GM18858 (cell line): ENCODE data around the gene ENAH.
"Not testable (repeated sequence)": the region's sequence is repeated elsewhere in the genome, so short reads cannot be mapped to it uniquely, and the experiment has no call there.

Experiments used
- ATAC-seq: cut with Tn5 transposase; IDR thresholded peaks from one replicate; pipeline ENCODE4 v1.9.1; 2021; ENCODE audit not compliant: unreplicated experiment

ENAH gene

GRCh38 chr1:225677350-225678124, 24.6 kb upstream of the ENAH start:
- ATAC-seq = no peak

DNA sequence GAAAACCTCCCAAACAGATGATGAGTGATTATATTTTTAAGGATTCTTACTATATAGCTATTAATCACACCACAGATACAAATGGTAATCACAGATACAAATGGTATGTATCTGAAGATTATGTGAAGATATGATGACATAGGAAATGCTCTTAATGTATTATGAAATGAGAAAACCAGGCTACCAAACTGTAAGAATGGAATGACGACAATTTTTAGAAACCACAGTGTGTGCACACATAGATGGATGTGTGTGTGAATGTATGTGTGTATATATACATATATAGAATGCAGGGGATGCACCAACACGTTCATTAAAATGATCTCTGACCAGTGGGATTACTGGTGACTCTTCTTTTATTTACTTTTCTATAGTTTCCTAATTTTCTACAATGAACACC, 21.5 kb upstream of the ENAH start:
- ATAC-seq = no peak

- no peak for ATAC-seq
Observed at GRCh38 chr1:225670806-225671733, 18.1 kb upstream of the ENAH start.

DNA sequence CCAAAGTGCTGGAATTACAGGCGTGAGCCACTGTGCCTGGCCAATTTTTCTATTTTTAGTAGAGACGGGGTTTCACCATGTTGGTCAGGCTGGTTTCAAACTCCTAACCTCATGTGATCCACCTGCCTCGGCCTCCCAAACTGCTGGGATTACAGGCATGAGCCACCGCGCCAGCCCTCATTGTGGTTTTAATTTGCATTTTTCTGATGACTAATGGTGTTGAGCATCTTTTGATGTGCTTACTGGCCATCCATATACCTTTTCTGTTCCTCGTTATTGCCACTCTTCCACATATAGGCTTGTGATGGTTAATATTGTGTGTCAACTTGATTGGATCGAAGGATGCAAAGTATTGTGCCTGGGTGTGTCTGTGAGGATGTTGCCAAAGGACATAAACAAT, 17.4 kb upstream of the ENAH start:
- no peak for ATAC-seq

GRCh38 chr1:225668222-225668621, 15.3 kb upstream of the ENAH start:
- no peak for ATAC-seq

DNA sequence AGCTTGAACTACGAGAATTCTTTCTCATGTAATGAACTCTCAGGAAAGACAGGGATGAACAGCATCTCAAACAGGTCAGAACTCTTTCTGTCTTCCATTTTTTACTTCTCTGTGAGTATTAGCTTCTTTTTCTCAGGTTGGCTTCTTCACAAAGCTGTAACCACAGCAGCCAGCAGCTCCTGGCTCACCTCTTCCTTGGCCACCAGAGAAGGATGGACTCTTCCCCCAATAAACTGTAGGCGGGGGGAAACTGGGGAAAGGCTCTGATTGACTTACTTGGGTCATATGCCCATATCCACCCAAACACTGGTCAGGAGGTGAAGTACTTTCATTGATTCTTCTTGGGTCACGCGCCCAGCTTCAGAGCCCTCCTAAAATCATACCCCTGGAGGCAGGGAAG, 14.4 kb upstream of the ENAH start:
- ATAC-seq = no peak

- no peak for ATAC-seq
Observed at GRCh38 chr1:225666495-225666894, 13.6 kb upstream of the ENAH start.

DNA sequence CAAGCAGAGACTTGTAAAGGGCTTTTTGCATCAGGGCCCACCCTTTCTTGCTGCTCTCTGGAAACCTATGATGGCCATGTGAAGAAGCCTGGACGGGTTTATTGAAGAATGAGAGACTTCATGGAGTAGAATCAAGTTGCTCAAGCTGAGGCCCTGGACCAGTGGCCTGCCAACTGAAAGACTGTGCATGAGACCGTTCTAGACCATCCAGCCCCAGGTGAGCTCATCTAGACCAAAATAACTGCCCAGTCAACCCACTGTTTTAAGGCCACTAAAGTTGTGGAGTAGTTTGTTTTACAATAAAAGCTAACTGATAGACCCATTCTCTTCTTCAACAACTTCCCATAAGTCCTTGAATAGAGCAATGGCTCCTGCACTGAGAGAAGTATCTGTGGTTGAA, 11.8 kb upstream of the ENAH start:
- no peak for ATAC-seq

DNA sequence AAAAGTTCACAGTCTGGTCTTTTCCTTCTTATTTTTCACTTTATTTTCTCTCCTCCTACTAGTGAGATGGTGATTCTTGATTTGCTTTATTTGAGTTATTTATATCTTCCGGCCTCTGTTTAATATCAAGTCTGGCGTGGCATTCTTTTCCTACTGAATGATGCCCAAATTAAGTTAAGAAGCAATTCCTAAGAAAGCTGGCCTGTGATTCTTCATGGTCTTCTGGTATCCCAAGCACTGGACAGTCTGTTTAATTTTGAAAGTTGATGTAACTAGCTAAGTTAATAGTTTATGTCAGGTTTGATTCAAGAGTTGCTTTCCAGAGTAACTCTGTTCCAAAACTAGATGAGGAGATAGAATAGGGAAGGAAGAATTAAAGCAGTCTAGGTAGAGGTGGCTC, 9.2 kb upstream of the ENAH start:
- no peak for ATAC-seq

- no peak for ATAC-seq
Observed at GRCh38 chr1:225660544-225660946, 7.6 kb upstream of the ENAH start.

DNA sequence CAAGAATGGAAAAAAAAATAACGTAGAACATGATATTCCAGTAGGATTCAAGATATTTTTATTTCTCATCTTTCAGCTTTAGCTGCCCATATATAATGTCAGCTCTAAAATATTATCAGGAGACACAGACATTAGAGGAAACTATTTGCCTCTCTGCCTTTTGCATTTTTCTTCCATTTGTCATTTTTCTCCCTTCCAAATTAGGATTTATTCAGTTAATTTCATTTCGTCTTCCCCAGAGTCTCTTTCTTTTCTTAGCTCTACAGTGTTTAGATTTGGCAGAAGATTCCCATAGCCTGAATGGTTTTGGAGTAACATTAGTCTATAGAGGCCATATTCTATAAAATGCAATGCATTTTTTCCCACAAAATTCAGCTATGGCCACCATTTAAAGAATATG, 5.1 kb upstream of the ENAH start:
- ATAC-seq = no peak

- no peak for ATAC-seq
Observed at GRCh38 chr1:225657462-225657989, 4.6 kb upstream of the ENAH start.

DNA sequence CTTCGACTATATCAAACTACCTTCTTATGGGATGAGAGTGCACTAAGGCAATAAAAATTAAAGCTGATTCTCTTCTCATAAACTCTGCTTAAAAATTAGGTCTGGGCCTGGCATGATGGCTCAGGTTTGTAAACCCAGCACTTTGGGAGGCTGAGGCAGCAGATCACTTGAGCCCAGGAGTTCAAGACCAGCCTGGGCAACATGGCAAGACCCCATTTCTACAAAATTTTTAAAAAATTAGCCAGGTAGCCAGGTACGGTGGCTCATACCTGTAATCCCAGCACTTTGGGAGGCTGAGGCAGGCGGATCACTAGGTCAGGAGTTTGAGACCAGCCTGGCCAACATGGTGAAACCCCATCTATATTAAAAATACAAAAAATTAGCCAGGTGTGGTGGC, 3.3 kb upstream of the ENAH start:
- not testable (repeated sequence) for ATAC-seq

- ATAC-seq = no peak
Observed at GRCh38 chr1:225655509-225656258, 2.8 kb upstream of the ENAH start.

GRCh38 chr1:225654688-225655508, 2.0 kb upstream of the ENAH start:
- ATAC-seq = no peak

- ATAC-seq = no peak
Observed at GRCh38 chr1:225654277-225654597, 1.3 kb upstream of the ENAH start.

- ATAC-seq = no peak
Observed at GRCh38 chr1:225653463-225654276, 747 bp upstream of the ENAH start.

DNA sequence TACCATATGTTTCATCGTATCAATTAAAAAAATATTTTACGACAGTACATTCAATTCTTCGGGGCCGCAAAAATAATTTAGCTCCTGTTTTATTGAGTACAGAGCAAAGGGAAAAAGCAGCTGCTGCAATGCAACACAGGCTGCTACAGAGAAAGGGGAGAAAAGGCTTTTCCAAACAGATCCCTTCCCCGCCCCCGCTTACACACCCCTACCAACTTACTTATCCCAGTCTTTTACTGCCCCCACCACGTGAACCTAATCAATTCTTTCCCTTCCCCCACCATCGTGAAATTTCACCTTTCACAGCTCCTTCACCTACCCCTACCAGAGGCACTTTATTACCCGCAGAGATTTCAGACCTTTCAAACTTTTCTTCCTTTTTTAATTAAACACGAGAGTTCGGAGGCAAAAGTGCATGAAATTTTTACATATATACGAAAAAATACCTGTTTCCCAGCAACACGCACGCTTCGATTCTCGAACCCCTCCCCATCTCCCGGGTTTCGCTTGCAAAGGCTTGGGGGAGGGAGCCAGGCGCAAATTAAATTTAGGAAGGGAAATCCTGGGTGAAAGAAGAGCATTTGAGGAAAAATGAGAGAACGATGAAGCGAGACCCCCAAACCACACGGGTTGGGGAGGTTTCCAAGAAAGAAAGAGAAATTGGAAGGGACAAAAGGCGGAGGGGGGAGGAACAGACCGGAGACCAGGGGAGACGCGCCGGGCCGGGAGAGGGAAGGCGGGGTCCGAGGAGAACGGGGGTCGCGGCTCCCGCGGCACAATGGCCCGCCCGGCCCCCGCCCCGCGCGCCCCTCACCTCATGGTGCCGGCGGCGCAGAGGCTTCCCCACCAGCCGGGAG, 823 bp downstream of the ENAH start:
- ATAC-seq = no peak

DNA sequence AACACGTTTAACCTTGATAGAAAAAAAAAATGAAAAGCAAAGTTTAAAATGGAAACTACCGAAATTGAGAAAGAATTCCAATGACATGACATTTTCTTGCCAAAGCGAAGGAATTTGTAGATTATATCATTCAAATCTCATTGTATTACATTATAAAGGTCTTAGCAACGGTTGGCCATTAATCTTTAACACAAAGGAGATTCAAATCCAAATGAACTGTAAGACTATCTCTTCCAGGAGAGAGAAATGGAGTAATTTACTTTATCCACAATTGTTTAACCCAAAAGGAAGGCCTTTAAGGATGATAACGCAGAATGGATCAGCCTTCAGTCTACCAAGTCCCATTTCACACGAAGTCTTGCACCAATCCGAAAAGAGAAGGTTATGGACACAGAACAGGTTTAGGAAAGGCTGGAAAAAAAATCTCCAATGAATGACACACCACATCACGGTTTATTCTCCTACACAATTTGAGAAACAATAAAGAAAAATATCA, 1.5 kb downstream of the ENAH start:
- ATAC-seq = no peak
